ENCODE measurements around the gene BCAR3.

BCAR3 gene

DNA sequence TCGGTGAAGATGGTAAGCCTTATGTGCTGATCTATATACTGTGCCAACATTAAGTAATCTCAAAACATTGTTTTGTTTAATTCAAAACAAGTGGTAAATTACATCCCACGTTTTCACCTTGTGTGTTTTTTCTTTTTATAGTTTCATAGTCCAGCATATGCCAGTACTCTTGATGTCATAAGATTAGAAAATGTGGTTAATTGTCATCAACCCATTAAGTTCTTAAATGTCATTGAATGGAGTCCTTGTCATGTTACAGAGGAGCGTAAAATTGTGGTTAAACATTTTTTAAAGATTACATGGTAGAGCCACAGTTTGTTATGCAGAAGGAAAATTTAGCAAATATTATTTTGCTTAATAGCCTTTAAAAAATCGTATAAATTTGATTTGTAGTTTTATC, 140.6 kb downstream of the BCAR3 start:
- DNase-seq (ENCODE audit: low spot score), result no peak

DNA sequence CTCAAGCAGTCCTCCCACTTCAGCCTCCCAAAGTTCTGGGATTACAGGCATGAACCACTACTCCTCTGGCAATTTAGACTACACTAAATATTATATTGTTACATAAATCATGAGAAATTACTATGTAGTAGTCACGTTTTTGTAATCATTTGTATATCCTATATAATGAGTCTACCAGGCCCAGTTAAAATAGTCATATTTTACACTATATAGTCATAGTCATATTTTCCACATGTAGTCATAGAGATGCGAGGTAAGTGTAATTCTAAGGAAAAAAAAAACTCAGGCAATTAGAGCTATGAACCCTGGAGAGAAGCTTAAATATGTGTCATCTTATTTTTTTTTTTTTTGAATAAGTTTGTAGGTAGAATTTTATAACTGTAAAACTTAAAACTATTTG, 143.7 kb downstream of the BCAR3 start:
- no peak for DNase-seq (ENCODE audit: low spot score)

DNA sequence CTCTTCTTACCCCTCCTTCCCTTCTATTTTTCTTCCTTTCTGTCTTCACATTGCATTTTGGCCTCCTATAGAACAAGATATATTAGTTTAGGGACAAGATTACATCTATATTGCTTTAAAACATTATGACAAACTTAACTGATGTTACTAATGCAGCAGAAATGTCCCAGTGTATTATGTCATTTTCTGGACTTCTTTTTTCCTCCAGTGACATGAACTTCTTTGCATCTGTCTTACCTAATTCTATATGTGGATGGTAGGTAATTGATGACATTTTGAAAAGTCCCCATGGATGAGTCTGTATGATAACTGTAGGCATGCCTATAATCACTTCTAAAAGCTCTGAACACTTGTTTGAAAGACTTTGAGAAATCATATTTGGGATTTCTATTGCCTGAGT, 144.2 kb downstream of the BCAR3 start:
- no peak for DNase-seq (ENCODE audit: low spot score)

DNA sequence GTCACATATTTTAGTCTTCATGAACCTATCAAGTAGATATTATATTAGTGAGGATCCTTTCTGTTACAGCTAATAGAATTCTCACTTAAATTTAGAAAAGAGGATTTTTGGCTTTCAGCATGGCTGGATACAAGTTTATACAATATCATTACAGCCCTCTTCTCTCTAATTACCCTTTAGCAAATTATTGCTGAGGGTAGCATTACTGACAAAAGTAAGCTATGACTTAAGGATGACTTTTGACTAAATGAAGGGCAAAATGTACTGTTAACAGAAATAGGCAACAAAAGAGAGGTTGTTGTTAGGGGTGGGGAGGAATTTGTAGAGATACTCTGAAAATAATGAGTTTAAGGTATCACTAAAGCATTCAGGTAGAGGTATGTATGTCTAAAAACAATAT, 148.0 kb downstream of the BCAR3 start:
- no peak for DNase-seq (ENCODE audit: low spot score)

DNA sequence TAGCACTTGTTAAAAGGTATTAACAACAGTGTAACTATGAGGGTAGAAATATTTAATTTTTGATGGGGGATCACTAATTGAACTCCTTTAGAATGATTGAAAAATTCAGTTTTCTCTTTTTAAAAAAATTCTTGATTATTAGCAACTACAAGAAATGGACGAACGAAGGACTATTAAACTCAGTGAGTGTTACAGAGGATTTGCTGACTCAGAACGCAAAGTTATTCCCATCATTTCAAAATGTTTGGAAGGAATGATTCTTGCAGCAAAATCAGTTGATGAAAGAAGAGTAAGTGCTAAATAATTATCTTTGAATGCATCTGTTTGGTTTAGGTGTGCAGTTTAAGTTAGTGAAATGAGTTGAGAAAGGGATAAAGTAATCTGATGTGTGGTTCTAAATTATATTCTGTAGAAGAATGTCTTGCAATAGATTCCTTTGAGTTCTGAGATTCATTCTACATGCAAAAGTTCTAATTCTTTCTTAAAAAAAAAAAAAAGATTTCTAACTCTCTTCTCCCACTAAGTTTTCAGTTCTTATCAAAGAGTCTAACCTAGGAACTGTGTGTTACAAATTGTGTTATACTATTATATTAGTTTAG, 148.8 kb downstream of the BCAR3 start:
- no peak for DNase-seq (ENCODE audit: low spot score)

DNA sequence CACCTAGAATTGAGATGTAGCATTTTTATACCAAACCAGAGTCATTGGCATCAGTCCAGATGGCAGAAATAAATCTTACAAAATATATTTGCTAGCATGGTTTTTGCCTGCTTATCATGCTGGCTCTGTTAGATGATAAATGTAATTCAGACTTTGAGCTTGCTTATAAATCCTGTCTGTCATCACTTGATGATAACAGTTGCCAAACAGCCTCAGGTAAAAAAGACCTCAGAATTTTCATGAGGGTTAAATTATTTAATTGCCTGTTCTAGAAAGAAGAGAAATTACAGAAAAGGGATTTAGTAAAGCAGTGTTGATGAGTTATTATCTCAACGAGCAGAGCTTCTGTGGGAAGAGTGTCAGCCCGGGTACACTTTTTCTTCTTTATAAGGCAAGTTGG, 150.4 kb downstream of the BCAR3 start:
- no peak for DNase-seq (ENCODE audit: low spot score)

DNA sequence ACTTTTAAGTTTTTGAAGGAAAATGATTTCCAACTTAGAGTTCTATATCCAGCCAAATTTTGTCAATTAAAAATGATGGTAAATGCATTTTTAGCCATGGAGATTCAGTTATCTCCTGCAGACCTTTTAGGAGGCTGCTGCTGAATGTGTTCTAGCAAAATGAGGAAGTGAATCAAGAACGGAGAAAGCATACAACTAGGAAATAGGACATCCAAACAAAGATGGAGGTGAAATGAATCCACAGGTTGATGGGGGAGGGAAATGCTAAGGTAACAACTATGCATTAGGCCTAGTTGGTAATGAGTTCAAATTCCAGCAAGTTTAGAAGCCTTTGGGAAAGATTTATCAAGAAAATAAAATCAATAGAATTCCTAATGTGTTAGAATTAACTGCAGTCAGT, 153.2 kb downstream of the BCAR3 start:
- DNase-seq (ENCODE audit: low spot score), result no peak

DNA sequence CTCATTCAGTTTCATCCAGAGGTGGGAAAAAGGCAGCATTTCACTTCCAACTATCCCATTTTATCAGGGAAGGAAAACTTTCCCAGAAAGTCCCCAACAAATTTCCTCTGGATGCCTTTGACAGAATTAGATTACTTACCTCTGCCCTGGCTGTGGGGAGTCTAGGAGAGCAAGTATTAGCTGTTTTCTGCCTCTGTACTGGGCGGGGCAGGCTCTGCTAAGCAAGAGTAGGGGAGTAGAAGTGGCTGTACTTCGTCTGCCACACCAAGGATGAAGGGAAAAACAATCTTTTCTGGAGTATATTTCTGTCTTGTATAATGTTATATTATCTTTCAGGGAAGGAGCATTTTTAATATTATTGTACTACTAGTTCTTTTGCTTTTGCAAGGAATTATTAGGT, 155.2 kb downstream of the BCAR3 start:
- DNase-seq (ENCODE audit: low spot score), result no peak

DNA sequence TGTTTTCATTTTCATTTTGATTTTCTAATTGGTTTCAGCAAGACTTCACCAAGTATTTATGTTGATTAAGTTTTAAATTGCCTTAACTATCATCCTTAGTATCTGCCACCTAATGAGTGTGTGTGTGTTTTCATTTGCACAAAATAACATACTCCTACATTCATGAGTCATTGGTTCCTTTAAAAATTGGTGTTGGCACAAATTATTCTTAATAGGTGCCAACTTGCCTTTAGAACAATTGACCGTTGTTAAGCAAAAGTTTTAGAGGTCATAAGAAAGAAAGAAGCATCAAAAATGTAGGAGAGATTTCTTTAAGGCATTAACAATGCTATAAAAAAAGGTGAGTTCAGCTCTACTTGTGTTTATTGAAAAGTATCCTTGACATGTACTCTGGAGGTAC, 156.2 kb downstream of the BCAR3 start:
- no peak for DNase-seq (ENCODE audit: low spot score)

DNA sequence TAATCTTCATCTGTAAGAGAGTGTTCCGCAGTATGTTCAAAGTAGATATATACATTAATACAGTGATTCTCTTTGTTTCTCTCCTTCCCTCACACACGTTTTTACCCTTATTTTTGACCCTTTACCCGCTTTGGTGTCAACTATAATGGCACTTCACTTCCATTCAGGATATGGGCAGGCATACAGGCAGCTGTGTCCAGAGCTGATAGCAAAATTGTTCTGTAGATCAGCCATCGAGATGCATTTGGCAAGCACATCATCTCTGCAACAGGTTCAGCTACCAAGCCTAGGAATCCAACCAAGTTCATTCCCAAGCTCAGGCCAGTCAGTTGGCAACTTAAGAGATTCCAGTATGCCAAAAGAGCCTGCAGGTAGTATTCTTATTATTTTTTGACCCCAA, 158.9 kb downstream of the BCAR3 start:
- no peak for DNase-seq (ENCODE audit: low spot score)

DNA sequence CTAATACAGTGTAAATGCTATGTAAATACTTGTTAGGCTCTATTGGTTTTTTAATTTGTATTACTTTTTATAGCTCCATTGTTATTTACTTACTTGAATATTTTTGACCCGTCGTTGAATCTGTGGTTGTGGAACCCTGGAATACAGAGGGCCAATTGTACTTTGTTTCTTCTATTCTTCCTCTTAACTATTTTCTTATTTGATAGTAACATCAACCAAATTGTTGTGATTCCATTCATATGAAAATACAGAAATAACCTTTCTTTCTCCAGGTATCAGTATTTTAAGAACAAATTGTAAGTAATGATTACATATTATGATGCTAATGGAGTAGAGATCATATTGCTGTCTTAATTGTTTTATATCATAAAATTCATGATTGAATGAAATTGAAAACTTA, 160.0 kb downstream of the BCAR3 start:
- no peak for DNase-seq (ENCODE audit: low spot score)

DNA sequence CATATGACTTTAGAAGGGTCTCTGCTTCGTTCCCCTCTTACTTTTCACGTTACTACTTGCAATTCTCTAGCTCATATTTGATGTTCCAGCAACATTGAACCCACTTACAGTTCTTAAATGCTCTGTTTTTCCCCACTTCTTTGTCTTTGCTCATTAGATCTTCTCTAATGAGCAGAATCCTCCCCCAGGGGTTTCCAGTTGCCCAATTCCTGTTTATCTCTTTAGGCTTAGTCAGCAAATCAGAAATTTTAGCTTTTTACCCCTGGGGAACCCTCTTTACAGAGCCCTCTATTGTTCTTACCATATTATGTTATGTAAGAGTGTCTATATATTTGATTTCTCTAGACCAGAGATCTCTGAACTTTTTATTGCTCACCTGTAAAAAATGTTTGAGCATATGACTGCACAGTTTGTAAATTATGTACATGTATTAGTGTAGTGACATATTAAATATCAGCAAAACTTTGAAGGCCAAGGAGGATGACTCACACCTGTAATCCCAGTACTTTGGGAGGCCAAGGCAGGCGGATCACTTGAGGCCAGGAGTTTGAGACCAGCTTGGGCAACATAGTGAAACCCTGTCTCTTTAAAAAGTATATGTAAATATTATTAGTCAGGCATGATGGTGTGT, 162.3 kb downstream of the BCAR3 start:
- DNase-seq (ENCODE audit: low spot score), result no peak

DNA sequence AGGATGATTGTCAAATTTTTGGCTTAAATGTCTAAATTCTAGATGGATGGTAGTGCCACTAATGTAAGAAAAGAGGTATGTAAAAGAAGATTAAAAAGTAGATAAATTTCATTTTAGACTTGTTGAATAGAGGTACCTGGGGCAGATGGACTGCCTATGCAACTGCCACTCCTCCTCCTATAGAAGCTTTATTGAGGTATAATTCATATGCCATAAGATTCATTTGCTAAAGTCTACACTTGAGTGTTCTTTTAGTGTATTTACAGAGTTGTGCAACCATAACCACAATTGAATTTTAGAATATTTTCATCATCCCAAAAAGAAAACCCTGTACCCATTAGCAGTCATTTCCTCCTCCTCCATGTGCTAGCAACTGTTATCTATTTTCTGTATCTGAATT, 163.1 kb downstream of the BCAR3 start:
- no peak for DNase-seq (ENCODE audit: low spot score)

DNA sequence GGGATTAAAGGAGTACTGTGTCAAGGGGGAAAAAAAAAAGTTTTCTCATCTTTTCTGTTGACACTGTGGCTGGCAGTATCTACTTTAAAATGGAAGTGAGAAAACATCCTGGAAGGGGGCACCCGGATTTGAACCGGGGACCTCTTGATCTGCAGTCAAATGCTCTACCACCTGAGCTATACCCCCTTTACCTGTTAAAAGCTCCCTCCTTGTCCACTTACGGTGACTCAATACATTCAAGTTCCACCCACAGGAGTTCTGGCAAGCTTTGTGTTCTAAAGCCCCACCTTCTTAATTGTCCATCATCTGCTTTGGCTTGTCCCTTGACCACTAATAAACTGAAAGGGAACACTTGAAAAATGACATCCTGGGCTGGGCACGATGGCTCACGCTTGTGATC, 165.5 kb downstream of the BCAR3 start:
- DNase-seq (ENCODE audit: low spot score), result no peak
